Measurements from ENCODE around the gene SLC25A21.
A peak's percentile ranks its signal among the peaks of the same experiment; 100 is the strongest.

The SLC25A21 gene

DNA sequence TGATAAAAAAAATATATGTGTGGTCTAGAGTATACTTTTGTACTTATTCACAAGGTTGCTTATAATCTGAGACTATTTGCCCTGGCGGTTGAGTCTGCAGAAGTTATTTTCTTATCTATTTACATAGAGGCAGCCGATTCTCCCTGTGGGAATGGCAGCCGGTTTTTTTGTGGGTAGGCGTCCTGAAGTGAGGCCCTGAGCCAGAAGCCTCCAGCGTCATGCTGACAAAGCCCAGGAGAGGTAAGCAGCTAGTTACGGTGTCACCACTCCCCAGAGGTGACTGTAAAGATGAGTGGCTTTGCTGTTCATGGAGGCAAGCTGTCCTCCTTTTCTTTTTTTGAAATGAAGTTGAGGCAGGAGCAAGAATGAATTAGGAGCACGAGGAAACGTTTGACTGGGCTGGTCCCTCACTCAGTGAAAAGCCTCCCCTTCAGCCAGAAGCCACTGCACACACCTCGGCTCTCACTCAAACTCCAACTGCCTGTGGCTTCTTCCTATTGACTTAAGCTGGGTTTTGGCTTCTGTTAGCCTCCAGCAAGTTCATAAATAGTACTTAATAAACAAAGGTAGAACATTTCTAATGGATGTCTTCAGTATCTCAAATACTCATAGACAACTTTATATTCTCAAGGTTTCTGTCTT lies 489.2 kb downstream of the SLC25A21 start:
- DNase-seq: no peak

DNA sequence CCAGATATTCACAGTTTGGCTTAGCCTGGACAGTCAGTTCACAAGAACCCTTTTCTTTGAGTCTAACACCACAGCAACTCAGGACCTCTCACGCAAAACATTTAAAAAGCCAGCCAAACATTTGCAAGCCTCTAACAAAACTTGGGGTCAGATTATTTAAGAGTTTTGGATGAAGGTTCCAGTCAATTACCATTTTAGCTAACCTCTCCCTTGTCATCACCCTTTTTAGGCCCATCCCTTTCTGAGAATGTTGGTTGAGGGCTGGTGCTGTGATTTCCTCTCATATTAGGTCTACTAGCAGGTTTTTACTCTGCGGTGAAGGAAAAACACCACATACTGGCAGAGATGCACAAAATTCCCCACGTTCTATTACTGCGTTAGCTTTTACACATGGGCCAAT lies 490.1 kb downstream of the SLC25A21 start:
- DNase-seq: no peak

DNA sequence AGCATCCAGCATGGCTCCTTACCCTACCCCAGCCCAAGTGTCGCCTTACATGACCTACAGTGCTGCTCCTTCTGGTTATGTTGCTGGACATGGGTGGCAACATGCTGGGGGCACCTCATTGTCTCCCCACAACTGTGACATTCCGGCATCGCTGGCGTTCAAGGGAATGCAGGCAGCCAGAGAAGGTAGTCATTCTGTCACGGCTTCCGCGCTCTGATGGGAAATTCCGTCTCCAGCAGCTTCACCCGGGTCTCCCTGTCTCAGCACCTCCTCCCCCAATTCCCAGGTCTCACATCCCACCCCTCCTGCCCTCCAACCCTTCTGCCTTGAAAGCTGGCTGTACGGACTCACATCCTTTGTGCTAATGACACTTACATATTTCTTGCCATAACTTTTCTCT lies 496.2 kb downstream of the SLC25A21 start:
- DNase-seq: no peak

DNA sequence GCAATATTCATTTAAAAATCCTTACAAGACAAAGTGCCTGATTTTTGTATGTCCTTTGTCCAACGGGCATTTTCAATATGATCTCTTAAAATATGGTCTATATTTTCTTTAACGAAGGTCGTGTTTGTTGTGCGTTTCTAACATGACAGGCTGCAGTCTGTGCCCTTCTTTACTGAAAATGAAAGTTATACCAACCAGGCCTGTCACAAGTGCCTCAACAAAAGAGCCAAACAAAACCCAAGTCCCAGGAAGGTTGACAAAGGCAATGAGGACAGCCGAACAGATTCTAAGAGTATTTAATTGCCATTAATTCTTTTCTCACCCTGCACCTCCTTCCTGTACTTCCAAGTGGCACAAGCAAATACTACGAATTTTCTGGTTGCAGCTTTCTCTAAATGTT lies 496.8 kb downstream of the SLC25A21 start:
- DNase-seq: no peak

DNA sequence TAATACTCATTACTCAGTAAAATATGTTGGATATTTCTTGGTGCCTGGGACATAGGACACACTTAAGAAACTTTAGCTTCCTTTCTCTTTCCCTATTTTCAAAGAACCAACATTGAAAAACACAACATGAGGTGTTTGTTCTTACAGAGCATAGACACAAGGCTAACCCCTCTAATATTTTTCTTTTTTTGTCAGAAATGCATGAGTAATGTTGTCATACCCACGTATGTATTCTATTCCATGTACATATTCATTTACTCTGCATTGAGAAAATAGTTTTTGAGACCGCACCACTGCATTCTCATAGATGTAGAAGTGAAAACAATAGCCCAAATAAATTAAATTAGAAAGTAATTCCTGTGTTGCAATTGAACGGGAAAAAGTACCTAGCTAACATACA lies 497.7 kb downstream of the SLC25A21 start:
- no peak for DNase-seq

DNA sequence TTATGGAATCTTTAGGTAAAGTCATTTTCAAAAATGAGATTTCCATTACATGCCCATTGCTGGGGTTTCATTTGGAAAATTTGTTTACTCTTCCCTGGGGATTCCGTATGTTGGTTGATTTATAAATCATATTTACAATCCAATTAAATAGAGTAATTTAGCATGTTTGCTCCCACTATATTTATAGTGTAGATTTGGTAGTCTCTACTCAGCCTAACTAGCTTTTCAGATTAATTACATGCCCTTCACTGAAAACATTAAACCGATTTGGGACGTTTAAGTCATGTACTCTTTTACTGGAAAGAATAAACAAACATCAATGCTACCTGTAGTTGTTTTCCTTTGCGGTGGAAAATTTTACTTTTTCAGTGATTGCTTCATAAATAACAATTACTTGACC lies 500.3 kb downstream of the SLC25A21 start:
- DNase-seq: no peak

DNA sequence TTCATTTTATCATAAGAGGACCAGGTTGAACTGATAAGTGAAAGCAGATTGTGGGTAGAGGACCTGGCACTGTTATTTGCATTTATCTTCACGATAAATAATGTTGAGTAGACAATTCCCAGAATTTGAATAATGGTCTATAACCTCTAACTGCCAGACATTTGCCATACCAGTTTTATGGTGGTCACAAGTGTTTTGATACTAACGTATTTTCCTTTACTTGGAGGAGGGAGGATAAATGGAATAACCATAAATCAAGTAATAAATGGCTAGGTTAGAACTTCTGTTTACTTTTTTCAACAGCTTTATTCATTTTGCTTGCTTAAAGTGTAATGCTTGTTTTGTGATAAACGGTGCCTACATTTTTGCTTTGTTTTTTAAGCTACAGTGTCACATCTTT lies 501.3 kb downstream of the SLC25A21 start:
- no peak for DNase-seq

DNA sequence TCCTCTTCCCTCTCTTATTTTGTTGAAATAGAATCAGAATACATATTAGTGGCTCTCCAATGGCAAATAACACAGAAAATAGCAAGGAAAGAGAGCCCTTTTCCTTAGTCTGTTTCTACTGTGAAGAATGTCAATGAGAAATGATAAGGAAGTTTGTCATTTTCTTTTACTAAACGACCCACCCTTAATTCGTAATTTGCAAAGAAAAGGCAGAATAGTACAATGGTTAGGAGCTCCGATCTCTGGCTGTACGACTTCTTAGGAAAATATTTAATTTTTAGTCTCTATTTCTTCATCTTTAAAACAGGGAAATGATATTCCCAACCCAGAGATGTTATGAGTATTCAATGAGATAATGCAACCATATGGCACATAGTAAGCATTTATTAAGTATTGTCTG lies 504.7 kb downstream of the SLC25A21 start:
- DNase-seq: no peak

DNA sequence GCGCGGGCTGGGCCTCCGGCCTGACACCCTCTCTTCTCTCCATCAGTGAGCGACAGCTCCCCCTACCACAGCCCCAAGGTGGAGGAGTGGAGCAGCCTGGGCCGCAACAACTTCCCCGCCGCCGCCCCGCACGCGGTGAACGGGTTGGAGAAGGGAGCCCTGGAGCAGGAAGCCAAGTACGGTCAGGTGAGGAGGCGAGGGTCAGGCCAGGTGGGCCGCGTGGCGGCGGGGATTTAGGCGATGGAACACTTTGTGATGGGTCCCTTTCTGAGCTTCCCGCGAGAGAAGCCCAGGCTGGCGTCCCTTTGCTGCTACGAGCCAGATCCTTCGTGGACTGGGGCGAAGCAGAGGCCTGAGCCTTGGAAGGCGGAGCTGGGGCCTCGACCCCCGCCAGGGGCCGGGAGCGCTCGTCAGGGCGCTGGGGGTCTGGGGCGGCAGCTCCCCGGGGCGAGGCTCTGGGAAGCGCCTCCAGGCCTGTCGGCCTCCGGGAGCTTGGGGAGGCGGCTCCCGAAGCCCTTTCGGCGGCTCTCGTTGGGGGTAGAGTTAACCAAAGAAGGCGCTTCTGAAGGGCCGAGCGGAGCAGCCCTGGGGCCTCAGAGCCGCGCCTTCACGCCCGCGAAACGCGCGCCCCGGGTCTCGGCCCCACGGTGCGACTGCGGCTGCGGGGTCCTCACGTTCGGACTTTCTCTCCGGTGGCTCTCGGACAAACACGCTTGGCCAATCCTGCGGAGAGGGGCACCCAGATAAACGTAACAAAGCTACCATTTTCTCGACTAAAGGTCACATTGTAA lies 505.8 kb downstream of the SLC25A21 start:
- no peak for DNase-seq

DNA sequence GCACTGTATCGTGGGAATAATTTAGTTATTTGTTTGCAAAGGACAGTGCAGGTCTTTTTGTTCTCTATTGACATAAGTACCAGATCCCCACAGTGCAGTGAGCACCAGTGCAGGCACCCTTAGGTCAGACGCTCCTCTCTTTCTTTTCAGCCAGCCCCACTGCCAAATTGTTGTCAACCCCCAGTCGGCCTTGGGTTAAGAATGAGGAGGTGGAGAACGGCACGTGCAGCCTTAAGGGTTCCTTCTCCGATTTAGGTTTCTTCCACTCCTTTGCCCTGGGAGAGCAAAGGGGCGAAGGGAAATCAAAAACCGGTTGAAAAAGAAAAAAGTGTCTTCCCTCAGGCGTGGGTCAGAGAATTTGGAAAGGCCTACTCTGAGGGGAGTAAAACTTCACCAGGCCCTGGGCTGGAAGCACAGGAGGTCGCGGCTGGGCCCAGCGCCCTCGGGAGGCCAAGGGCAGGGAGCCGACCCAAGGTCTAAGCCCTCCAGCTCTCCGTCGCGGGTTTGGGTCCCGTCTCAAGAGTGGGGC lies 506.5 kb downstream of the SLC25A21 start:
- DNase-seq: no peak

DNA sequence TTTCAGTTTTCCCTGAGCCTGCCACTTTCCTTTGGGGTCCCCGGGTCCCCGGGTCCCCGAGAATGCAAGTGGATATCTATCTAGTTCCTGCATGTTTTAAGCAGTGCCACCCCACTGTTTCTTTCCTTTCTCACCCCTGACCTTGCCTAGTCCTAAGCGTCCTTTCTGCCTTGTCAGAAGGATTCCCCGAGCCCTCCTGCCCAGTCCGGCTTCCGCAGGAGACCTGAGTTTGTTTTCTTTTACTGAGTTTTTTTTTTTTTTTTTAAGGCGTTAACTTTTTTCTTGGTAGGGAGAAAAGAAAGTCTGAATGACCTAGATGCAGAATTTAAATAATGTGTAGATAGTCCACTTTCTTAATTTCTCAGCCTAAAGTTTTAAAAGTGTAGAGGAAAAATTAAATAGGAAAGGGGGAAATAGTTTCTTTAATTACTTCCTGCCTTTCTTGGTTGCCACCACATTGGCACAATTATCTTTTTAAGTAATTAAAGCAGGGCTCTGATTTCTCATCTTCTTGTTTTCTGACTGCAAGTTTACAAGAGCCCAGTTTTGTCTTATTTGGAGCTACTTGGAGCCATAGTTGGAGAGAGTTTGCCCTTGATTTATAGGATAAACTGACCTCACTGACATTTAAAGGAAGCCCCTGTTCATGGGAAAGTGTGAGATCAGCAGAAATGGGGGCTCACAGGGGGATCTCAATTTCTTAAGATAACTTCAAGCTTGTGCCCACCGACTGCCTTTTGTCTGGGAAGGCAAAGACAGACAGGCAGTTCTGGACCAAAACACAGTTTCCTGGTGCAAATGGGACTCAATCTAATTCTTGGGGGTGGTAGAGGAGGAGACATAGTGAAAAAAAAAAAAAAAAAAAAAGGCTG lies 507.8 kb downstream of the SLC25A21 start:
- DNase-seq: no peak

DNA sequence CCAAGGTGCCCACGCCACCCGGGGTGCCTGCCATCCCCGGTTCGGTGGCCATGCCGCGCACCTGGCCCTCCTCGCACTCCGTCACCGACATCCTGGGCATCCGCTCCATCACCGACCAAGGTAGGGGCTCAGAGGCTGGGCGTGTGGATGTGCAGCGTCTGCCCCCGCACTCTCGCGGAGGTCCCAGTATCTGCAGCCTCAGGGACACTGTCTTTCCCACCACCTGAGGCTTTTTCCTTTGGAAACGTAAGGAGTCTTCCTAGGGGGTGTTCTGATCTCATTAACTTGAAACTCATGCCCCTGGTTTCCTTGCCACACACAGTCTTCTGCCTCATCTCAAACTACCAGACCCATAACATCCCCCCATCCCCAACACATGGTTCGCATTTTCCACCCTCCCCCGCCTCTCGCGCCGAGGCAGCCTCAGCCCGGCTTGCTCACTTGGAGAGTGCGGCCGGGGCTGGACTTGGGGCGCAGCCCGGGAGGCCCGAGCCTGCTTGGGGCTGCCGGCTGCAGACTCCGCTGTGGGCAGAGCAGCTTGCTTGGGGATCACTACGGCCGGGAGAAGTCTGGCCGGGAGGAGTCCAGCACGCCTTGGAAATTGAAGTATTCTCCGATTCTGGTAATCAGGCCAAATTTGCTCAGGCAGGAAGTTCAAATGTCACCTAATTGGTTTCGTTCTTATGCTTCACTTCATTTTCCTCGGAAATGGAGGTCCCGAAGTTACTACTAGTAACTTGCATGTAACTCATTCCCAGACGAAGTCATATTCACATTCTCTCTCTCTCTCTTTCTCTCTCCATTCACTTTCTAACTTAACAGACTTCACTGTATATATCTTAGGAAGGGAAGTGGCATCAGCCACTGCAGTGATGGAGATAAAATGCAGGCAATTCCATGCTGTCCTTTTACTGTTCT lies 508.7 kb downstream of the SLC25A21 start:
- no peak for DNase-seq

DNA sequence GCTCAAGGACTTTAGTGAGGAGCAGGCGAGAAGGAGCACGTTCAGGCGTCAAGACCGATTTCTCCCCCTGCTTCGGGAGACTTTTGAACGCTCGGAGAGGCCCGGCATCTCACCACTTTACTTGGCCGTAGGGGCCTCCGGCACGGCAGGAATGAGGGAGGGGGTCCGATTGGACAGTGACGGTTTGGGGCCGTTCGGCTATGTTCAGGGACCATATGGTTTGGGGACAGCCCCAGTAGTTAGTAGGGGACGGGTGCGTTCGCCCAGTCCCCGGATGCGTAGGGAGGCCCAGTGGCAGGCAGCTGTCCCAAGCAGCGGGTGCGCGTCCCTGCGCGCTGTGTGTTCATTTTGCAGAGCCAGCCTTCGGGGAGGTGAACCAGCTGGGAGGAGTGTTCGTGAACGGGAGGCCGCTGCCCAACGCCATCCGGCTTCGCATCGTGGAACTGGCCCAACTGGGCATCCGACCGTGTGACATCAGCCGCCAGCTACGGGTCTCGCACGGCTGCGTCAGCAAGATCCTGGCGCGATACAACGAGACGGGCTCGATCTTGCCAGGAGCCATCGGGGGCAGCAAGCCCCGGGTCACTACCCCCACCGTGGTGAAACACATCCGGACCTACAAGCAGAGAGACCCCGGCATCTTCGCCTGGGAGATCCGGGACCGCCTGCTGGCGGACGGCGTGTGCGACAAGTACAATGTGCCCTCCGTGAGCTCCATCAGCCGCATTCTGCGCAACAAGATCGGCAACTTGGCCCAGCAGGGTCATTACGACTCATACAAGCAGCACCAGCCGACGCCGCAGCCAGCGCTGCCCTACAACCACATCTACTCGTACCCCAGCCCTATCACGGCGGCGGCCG lies 509.6 kb downstream of the SLC25A21 start:
- no peak for DNase-seq

DNA sequence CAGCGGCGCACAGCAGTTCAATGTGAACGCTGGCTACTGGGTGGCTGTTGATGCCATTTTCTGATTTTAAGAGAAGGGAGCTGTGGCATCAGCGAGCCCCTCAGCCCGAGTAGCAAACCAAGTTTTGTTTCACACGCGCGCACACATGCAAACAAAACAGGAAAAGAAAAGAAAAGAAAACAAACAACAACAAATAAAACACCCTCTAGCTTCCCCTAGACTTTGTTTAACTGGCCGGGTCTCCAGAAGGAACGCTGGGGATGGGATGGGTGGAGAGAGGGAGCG lies 510.2 kb downstream of the SLC25A21 start:
- no peak for DNase-seq

DNA sequence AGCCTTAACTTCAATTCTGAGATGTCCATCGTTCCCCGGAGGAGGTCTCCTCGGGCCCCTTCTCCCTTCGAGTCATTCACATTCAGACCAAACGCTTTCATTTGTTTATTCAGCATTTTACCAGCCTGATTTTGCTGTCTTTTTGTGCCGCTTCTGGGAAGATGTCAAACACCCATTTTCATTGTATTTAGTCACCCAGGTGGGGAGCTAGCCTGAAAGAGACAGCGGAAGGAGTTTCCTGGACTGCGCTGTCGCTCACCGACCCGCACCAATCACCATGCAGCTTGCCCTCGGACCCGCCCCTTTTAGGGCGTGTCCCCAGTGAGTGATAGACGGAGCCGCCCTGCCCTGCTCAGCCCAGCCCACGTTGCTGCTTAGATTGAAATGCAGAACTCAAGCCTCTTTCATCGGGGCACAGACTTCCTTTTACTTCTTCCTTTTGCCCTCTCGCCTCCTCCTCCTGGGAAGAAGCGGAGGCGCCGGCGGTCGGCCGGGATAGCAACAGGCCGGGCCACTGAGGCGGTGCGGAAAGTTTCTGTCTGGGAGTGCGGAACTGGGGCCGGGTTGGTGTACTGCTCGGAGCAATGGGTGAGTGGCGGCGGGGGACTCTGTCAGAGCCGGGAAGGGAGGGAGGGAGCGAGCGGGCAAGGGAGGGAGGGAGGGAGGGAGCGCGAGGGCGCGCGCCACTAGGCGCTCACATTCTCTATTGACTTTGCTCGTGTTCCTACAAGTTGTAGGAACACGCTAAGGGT lies 510.7 kb downstream of the SLC25A21 start, which contains the start of gene PAX9:
Gene PAX9, plus strand, starts transcription at position 355 of the 752 bp plus-strand sequence. Its CDS starts 230 bp downstream, at position 585.
- peak in 1 of 2 donors; percentile 40 for DNase-seq

DNA sequence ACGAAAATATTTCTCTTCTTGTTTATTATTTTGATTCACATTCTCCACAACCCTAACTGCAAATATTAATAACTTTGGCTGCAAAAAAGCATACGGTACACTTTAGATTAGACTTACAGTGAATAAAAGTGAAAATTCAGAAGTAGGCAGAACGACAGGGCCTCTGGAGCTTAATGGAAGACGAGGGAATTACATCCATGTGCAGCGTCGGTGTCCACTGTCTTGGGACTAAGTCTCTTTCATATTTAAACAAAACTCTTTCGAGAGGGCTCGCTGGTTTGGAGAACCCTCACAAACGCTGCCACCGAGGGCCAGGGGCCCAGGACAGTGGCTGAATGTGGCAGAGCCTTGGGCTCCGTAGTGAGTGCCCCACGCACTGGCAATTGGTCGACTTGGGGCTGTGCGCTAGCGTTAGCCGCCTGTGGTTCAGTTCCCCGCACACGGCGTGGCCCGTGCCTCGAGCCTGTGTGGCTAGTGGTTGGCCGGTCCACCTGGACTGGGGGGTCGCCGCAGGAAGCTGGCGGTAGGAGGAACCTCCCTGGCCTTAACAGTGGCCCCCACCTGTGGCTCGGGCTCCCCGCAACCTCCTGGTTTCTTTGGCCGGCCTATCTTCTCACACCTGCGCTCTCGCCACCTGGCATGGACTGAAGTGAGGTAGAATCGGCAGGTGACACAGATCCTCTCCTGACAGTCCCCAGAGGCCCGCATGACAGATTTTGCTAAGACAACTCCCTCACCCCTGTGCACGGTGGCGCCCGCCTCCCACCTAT lies 511.5 kb downstream of the SLC25A21 start:
- DNase-seq: no peak

DNA sequence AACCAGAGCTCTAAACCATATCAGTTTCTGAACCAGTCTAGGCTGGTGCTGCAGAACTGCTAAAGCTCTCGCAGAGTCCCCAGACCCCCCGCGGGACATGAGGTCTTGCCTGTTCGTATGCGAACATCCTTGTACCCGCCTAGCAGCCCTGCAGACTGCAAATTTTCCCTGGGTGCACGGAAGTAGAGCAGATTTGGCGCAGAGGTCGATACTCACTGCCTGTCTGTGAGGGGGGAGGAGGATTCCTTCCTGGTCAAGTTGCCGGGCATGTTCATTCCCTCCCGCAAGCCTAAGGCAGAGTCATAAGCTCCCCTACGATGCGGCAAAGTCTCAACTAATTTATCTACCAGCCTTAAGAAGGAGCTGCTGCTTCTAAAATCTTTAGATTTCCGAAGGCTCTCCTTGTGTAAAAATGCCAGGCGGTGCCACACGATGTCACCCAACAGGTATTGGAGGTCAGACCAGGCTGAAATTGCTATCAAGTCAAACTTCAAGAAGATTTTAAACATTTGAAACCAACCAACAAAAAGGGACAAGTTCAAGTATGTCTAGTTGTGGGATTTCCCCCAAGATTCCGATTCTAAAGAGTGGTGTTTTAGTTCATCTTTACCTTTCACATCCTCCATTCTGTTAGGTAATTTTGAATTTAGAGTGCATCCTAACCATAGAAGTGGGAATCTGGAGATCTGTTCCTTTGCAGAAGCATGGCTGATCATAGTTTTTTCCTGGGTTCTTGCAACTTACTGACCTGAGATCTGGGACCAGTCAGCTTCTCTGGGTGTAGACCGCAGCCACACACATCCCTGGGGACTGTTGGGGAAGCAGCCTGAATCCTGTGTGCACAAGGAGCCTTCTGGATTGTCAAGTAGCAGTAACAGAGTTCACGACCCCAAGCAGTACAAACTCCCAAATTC lies 512.3 kb downstream of the SLC25A21 start:
- no peak for DNase-seq

DNA sequence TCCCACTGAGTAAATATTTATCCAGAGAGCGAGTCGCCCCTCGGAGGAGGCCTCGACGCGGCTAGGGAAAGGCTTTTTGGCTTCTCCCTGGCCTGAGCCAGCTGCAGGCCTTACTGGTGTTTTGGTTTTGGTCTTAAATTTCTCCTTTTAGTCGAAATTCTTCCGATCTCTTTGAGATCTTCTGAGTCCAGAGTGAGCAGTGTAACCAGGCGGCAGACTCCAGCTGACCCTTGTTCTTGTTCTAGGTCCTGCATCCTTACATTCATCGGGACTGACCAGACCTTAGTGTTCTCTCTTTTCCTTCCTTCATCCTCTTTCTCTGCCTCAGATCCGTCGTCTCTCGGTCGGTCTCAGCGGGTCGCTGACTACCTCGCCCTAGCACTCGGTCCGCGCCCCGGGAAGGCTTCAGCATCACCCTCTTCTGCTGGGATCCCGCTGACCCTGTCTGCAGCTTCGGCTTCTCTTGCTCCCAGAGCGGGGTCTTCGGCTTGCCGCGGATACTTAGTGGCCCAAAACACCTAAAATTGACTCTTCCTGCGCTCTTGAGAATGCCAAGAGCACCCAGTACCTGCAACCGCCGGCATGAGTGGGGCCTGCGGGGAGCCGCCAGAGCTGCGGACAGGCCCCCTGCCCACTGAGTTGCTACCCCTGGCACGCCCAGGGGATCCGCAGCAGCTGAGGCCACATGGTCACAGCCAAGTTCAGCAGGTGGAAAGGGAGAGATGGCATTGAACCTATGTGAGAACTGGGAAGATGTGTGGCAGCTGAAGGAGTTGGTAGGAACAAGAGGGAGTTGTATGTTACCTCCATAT lies 513.2 kb downstream of the SLC25A21 start:
- DNase-seq: no peak

Measured in CD4-positive, alpha-beta T cell treated with Interleukin-4 for 1 hour (primary cell).